ENCODE data around the gene CASZ1.

CASZ1 gene

GRCh38 chr1:10639775-10640578 is 156.5 kb downstream of the CASZ1 start:
- no peak for DNase-seq (ENCODE audit: low read depth in 2 of 2)

DNA sequence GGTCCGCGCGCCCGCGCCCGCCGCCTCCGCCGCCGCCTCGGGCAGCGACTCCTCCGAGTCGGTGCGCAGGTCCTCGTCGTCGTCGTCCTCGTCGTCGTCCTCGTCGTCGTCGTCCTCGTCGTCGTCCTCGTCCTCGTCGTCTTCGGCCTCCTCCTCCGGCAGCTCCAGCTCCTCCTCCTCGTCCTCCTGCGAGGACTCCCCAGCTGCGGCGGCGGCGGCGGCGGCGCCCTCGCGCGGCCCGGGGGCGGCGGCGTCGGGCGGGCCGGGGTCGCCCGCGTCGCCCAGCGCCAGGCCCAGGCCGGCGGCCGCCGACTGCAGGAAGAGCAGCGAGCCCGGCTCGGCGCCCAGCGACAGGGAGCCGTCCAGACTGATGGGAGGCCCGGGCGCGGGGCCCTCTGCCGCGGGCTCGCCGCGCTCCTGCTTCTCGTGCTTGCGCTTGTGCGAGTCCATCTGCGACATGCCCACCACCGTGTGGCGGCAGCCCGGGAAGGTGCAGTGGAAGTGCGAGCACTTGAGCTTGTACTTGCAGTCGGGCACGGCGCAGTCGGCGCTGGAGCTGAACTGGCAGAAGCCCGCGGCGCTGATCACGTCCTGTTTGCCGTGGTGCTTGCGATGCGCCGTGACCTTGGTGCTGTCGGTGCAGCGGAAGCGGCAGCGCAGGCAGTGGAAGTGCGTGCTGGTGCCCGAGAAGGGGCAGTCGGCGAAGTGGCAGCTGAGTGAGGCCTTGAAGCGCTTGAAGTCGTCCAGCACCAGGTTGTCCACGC is 157.3 kb downstream of the CASZ1 start:
- DNase-seq (ENCODE audit: low read depth in 2 of 2) = no peak

DNA sequence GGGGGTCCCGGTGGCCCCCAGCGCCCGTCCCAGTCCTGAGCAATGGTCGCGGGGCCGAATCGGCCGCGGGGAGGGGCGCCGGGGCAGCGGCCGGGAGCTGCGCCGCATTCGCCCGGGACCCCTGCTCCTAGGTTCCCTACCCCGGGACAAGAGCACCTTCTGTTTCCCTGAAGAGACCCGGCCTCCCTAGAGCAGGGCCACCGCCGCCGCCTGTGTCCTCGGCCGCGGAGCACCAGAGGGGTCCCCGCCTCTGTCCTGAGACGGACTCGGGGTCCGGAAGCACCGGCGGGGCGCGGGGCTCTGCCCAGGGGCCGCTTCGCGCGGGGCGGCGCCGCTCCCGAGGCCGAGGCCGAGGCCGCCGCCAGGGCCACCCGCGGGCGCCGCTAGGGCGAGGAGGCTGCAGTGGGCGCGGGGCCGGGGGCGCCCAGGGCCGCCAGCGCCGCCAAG is 157.9 kb downstream of the CASZ1 start:
- no peak for DNase-seq (ENCODE audit: low read depth in 2 of 2)

DNA sequence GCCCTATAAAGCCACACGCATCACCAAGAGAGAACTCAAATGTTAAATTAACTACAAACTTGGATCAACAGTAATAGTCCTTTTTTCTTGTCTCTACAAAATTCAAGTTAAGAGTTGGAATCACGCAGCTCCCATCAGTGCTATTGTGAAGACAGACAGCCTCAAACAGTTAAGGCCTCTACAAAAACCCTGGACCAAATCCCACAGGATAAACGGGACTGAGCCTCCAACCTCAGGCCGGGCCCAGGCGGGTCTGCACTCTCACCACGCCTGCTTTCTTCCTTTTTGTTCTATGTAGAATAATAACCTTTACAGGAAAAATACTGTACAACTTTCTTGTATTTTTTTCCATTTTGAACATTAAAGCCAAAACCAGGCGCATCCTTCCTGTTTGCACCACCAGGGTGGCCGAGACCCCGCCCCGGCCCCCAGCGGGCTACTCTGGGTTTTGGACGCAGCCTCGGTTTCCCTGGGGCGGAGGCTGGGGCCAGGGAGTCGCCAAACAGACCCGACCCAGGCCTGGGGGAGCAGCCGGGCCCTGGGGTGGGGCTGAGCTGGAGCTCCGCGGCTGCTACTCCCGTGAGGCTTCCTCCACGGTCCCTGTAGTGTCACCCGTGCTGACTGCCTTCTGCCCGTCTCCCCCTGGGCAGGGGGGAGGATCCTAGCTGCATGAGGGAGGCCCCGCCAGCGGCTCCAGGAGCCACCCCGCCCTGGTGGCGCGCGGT is 158.4 kb downstream of the CASZ1 start:
- no peak for DNase-seq (ENCODE audit: low read depth in 2 of 2)

DNA sequence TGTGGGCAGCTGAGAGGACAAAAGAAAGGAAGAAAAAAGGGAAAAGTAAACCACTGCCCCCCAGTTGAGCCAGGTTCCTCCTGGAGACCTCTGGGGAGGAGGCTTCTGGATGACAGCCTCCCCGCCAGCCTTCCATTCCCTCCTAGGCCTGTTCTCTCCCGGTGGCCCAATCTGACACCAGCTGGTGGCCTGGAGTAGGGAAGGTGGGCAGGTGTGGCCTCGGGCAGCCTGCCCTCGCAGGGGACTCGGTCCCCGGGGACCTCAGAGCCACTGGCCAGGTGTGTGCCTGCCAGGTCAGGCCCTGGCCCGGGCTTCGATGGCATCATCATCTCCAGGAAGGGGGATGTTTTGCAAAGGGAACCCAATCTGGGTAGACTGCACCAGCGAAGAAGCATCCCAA is 159.0 kb downstream of the CASZ1 start:
- no peak for DNase-seq (ENCODE audit: low read depth in 2 of 2)

DNA sequence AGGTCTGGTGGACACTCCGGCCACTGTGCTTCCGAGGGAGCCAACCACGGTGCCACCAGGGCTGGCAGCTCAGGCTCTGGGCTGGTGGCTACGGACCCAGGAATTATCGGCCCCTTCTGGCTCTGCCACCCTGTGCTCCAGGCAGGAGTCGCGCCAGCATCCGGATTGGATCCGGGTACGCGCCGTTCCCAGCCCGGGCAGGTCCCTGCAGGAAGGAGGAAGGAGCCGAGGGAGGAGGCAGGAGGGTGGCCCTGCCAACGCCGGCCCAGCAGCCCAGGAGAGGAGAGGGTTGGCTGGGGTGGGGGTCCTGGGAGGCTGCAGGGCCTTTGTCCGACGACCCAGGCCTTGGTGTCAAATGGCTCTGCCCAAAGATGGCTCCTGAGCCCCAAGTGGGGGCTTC is 160.5 kb downstream of the CASZ1 start:
- no peak for DNase-seq (ENCODE audit: low read depth in 2 of 2)

GRCh38 chr1:10635085-10635896 is 161.2 kb downstream of the CASZ1 start:
- no peak for DNase-seq (ENCODE audit: low read depth in 2 of 2)

DNA sequence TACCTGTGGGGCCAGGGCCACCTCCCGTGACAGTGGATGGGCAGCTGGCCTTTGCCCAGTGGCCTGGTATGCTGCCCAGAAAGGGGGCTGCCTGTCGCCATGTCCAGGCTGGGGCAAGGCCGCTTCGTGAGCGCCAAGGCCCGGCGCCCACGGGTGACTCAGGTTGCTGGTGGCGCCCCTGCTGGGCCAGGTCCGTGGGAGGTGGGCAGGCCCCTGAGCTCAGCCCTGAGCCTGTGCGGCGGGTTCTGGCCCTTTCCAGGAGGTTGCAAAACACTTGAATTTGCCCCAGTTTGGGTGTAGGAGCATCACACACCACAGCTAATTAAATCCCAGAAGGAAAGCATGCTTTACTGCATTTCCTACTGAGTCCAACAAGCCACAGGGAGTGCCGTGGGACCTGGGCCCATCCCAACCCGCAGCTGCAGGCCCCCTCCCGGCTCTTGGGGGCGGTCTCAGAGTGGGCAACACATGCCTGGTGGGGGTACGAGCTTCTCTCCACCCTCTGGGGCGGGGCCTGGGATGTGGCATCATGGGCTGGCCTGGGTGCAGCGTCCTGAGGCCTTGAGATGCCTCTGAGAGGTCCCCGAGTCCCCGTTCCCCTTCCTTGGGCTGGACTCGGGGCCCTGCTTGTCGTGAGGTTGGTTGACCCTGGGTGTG is 161.9 kb downstream of the CASZ1 start:
- no peak for DNase-seq (ENCODE audit: low read depth in 2 of 2)

GRCh38 chr1:10634075-10634427 is 162.4 kb downstream of the CASZ1 start:
- DNase-seq (ENCODE audit: low read depth in 2 of 2) = no peak

DNA sequence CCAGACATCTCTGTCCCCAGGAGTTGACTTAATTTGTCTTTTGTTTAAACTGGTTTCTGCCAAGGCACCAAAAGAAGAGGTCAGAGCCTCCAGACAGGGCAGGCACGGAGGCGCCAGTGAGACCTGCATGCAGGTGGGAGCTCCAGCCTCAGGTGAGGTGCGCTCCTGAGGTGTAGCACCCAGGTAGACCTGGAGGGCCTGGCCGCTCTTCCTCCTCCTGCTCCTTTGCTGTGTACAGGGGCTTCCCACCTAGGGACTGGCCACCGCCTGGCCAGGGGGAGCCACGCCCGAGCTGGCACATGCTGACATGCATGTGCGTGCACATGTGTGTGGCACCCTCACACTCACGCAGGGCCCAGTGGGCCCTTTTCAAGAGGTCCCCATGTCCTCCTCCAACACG is 163.0 kb downstream of the CASZ1 start:
- DNase-seq (ENCODE audit: low read depth in 2 of 2) = no peak

- no peak for DNase-seq (ENCODE audit: low read depth in 2 of 2)
Measured at GRCh38 chr1:10632691-10633090, 163.8 kb downstream of the CASZ1 start.

DNA sequence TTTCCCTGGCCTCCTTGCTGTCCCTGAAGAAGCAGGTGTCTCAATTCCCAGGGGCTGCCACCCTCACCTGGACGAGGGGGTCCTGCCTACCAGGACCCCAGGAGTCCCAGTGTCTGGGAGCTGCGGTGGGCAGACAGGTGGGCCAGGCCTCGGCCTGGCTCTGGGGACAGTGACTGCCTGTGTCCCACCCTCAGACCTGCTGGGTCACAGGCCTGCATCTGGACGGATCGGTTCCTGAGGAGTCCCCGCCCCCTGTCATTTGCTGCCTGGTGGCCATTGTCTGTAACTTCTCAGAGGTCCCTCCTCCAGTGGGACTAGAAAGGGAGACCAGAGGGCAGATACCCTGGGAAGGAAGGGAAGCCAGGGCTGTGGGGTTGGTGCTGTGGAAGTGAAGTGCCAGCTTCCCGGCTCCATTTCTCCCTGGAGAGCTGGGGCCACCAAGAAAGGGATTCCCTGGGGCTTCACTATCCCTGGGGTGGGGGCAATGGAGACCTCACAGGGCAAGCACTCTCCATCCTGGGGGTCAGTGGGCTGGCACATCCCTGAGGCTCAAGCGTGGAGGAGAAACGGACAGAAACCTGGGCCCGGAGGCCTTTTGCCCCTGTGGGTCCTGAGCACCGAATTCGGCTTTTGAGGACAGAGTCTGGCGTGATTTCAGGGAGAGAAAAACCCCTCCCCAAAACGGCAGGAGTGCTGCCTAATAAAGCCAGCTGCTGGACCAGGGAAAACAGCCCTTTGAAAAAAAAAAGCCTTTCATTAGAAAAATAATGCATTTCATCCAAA is 164.4 kb downstream of the CASZ1 start:
- DNase-seq (ENCODE audit: low read depth in 2 of 2) = no peak

- DNase-seq (ENCODE audit: low read depth in 2 of 2) = no peak
Measured at GRCh38 chr1:10631121-10631810, 165.2 kb downstream of the CASZ1 start.

DNA sequence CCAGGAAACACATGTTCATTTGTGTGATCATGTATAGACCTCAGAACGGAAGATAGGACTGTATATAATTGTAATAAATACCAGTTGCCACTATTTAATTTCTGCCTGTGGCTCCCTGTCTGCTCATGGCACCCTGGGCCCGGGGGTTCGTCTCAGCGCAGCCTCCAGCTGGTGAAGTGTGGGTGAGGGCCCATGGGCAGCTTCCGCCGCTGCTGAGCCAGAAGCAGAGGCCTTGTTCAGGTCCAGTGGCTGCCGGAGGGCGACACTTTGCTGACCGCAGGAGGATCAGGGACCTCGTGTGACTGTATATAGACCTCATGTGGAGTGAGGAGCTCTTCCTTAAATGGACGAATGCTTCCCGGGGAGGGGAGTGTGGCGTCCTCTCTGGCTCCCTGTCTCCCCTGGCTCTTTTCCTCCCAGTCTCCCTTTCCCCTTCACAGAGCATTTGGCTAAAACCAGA is 165.8 kb downstream of the CASZ1 start:
- no peak for DNase-seq (ENCODE audit: low read depth in 2 of 2)

DNA sequence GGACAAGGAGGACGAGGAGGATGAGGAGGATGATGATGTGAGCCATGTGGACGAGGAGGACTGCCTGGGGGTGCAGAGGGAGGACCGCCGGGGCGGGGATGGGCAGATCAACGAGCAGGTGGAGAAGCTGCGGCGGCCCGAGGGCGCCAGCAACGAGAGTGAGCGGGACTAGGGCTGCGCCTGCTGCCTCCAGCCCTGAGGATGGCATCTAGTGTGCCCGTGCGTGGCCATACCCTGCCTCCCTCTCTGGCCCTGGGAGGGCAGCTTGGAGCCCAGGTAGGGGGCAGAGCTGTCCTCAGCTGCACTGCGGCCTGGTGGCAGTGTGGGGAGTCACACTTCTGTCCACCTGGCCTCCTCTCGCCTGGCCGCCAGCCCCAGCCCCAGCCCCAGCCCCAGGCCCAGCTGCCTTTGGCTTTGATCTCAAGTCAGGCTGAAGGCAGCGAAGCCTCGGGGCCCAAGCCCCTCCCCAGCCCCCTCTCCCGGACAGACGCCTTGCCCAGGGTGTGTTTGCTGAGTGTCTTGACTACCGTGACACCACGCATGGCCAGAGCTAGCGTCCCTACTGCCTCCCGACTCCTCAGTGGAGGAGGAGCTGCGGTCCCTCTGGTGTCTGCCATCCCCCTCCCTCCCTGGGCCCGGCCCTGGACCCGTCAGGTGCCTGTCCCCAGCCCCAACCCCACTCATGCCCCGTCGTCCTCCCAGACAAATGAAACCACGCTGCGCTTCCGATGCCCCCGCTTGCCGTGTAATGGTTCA is 166.5 kb downstream of the CASZ1 start:
- DNase-seq (ENCODE audit: low read depth in 2 of 2) = no peak

GRCh38 chr1:10629091-10629815 is 167.2 kb downstream of the CASZ1 start:
- DNase-seq (ENCODE audit: low read depth in 2 of 2) = no peak

GRCh38 chr1:10628685-10629084 is 167.8 kb downstream of the CASZ1 start:
- no peak for DNase-seq (ENCODE audit: low read depth in 2 of 2)

- no peak for DNase-seq (ENCODE audit: low read depth in 2 of 2)
Measured at GRCh38 chr1:10626791-10627410, 169.5 kb downstream of the CASZ1 start.

All from stimulated activated CD4-positive, alpha-beta T cell treated with anti-CD3 and anti-CD28 coated beads, Interleukin-4, amount 100 ng/mL, for 48 hours (primary cell).